Kidney (tissue), 14 donors: ENCODE results near the gene GRIA1. TPM values are rescaled to one million over a fixed set of nuclear protein-coding genes. Genes with fewer than 3 reads are reported as not detected.

Source experiments
- DNase-seq, 5 donors: peaks; one replicate each; pipeline ENCODE4 v3.0.0-alpha.2; 2013 to 2020
- FAIRE-seq: peaks from 2 replicates; lab custom pipeline; 2012; peaks lifted over from hg19 to GRCh38; lab: Jason Lieb, UNC
- H3K27ac ChIP-seq, 2 donors: one replicate each; pipeline ENCODE4 v1.7.0; 2013; ENCODE audit warnings: low read depth in 2 of 2, low read length in 2 of 2, inconsistent platforms in 1 of 2
- H3K27me3 ChIP-seq: one replicate; pipeline ENCODE4 v1.7.1; 2013; ENCODE audit warnings: low read length, inconsistent platforms; ENCODE audit not compliant: control insufficient read depth, insufficient read depth
- H3K36me3 ChIP-seq, 3 donors: one replicate each; pipeline versions ENCODE4 v1.7.0 to v1.7.1; 2013; ENCODE audit warnings: low read length in 3 of 3, control low read depth in 1 of 3, inconsistent platforms in 1 of 3; ENCODE audit not compliant: insufficient read depth in 3 of 3, control insufficient read depth in 2 of 3
- H3K4me1 ChIP-seq, 3 donors: one replicate each; pipeline versions ENCODE4 v1.7.0 to v1.7.1; 2013; ENCODE audit warnings: low read length in 3 of 3, inconsistent platforms in 1 of 3, low read depth in 1 of 3; ENCODE audit not compliant: control insufficient read depth in 2 of 3, insufficient read depth in 2 of 3
- H3K4me3 ChIP-seq, 3 donors: one replicate each; pipeline versions ENCODE4 v1.7.0 to v1.8.1; 2013; ENCODE audit warnings: low read length in 3 of 3, control low read depth in 1 of 3, inconsistent platforms in 1 of 3
- H3K9ac ChIP-seq, 3 donors: one replicate each; pipeline versions ENCODE4 v1.7.0 to v1.7.1; 2013; ENCODE audit warnings: low read length in 3 of 3, control low read depth in 1 of 3, inconsistent platforms in 1 of 3
- H3K9me3 ChIP-seq, 3 donors: one replicate each; pipeline versions ENCODE4 v1.7.0 to v1.7.1; 2013; ENCODE audit warnings: low read length in 3 of 3, control low read depth in 1 of 3, inconsistent platforms in 1 of 3; ENCODE audit not compliant: control insufficient read depth in 2 of 3, insufficient read depth in 1 of 3
- intact Hi-C: fragments of 100-400 bp; cut with DNase I; formaldehyde crosslinking; loops from one replicate; pipeline ENCODE4 v1.11.1; 2022
- polyA plus RNA-seq: library from polyadenylated mRNA; stranded (reverse); fragments of 350-450 nt; fragmentation: Illumina TruSeq; extraction: RNeasy Lipid Tissue Mini Kit (QIAGEN cat#74804); gene quantifications from one replicate; pipeline ENCODE4 v1.2.3, GENCODE V29; 2014; ENCODE audit warnings: low read depth, low replicate concordance; ENCODE audit not compliant: insufficient read depth
- total RNA-seq: library from RNA; stranded (reverse); fragmentation: NEBNext Ultra II Directional; extraction: Animal tissue kit (Norgen Biotek cat#: 25700); gene quantifications from one replicate; pipeline ENCODE4 v1.2.1, GENCODE V29; 2021
- TF ChIP-seq, protein P1 (sequence below): IDR thresholded peaks from 3 replicates; pipeline ENCODE4 v1.5.1; 2012; ENCODE audit warnings: mild to moderate bottlenecking, moderate library complexity, borderline replicate concordance; ENCODE audit not compliant: insufficient read depth; ENCODE audit errors: extremely low read depth
- donor health status: control.
- donor health status: control.
- donor health status: control.
- donor health status: control.
- donor health status: control.
- donor health status: DM: yes; HTN: yes; CAD: no.
- donor health status: Normal renal cell carcinoma (clear cell type).

Gene GRIA1
- total and polyA plus RNA-seq, 2 donors from 2014 or later, result 0.50 TPM; not detected in 1

DNA sequence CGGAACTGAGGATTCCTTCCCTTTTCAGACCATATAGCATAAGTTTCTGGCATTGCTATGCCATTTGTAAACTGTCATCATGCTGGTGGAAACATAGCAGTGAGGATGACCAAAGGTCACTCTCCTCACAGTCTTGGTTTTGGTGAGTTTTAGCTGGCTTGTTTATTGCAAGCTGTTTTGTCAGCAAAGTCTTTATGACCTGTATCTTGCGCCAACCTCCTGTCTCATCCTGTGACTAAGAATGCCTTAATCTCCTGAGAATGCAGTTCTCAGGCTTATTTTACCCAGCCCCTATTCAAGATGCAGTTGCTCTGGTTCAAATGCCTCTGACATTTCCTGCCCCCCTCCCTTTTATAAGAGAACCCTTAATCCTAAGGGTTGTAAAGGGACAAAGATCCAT, 26.7 kb upstream of the GRIA1 start:
- FAIRE-seq (no peak), DNase-seq (peak in 1 of 5 donors; percentile 2)
- no peaks in the 10 kb centered on the region for H3K4me1 ChIP-seq
- H3K27me3 ChIP-seq, result no peaks in the 10 kb centered on the region
- intact Hi-C loops, result no loop called here
- no peaks in the 10 kb centered on the region for H3K9me3 ChIP-seq
- no peak overlapping the region for H3K27ac ChIP-seq
- H3K36me3 ChIP-seq, result no peaks in the 10 kb centered on the region
- no peak overlapping the region for H3K4me3 ChIP-seq
- no peak overlapping the region for H3K9ac ChIP-seq
- TF ChIP-seq, protein P1, sequence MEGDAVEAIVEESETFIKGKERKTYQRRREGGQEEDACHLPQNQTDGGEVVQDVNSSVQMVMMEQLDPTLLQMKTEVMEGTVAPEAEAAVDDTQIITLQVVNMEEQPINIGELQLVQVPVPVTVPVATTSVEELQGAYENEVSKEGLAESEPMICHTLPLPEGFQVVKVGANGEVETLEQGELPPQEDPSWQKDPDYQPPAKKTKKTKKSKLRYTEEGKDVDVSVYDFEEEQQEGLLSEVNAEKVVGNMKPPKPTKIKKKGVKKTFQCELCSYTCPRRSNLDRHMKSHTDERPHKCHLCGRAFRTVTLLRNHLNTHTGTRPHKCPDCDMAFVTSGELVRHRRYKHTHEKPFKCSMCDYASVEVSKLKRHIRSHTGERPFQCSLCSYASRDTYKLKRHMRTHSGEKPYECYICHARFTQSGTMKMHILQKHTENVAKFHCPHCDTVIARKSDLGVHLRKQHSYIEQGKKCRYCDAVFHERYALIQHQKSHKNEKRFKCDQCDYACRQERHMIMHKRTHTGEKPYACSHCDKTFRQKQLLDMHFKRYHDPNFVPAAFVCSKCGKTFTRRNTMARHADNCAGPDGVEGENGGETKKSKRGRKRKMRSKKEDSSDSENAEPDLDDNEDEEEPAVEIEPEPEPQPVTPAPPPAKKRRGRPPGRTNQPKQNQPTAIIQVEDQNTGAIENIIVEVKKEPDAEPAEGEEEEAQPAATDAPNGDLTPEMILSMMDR, result no peak

DNA sequence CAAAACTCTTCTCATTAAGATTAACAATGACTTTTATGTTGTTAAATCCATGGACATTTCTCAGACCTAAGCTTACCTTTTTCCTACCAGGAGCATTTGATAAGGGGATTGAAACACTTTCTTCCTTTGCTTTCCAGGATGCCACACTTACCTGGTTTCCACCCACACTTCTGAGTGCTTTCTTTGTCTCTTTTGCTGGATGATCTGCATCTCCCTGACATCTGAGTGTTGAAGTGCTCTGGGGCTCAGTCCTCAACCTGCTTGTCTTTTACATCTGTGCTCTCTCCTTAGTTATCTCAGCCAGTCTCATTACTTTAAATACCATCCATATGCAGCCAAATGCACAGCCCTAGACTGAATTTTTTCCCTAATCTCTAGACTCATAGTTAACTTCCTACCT, 22.9 kb upstream of the GRIA1 start:
- Histone ChIP-seq H3K27me3 (no peaks in the 10 kb centered on the region), H3K36me3 (no peaks in the 10 kb centered on the region), H3K9me3 (no peaks in the 10 kb centered on the region), H3K27ac (no peak overlapping the region), H3K4me1 (no peaks in the 10 kb centered on the region), H3K4me3 (no peak overlapping the region), H3K9ac (no peak overlapping the region)
- DNase-seq (no peak), FAIRE-seq (no peak)
- TF ChIP-seq, protein P1, result no peak
- intact Hi-C loops, result no loop called here

DNA sequence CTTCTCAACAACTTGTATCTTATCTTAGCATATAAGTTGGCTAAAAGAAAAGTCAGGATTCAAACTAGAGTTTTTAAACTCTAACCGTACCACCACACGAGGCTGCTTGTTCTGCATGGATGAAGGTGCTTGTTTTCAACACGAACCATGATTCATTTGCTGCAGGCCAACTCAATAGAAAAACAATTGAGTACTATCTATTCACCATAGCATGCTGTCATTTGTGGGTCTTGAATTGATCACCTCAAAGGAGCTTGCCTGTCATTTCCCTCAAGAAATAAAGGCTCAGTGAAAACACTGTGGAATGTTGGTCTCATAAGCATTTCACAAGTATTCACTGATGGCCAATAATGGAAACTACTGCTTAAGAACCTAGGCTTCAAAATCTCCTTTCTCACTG, 21.0 kb upstream of the GRIA1 start:
- Histone ChIP-seq H3K4me3 (no peak overlapping the region), H3K27me3 (no peaks in the 10 kb centered on the region), H3K36me3 (no peaks in the 10 kb centered on the region), H3K9ac (no peak overlapping the region), H3K4me1 (no peaks in the 10 kb centered on the region), H3K27ac (no peak overlapping the region), H3K9me3 (no peaks in the 10 kb centered on the region)
- DNase-seq (no peak), FAIRE-seq (no peak)
- intact Hi-C loops, result no loop called here
- TF ChIP-seq, protein P1, result no peak

DNA sequence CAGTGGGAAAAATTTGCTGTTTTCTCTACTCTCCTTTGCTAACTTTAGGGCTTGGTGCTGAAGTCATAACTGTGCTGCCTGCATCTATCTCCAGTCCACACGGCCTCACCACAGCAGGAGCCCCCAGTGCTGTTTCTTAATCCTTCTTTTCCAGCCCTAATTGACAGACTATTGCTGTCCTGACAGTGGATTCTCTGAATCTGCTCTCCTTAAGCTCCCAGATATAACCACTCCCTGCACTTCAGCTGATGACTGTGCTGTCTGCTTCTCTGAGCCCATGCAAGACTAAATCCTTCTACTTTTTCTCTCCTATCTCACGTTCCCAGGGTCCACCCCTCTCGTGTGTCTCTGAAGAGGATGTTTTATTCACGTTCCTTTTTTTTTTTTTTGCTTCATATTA, 19.7 kb upstream of the GRIA1 start:
- intact Hi-C loops, result no loop called here
- Histone ChIP-seq H3K36me3 (no peaks in the 10 kb centered on the region), H3K4me1 (no peaks in the 10 kb centered on the region), H3K9ac (no peak overlapping the region), H3K4me3 (no peak overlapping the region), H3K27me3 (no peaks in the 10 kb centered on the region), H3K27ac (no peak overlapping the region), H3K9me3 (no peaks in the 10 kb centered on the region)
- TF ChIP-seq, protein P1, result no peak
- no peak for DNase-seq
- FAIRE-seq, result no peak
